KMS-11 (cell line): ENCODE measurements around the gene NLRP1.

ENCODE experiments used
- H2AFZ ChIP-seq: fragments of 200-600 bp; sonication (generic); 2 replicates; pipeline ENCODE4 v1.6.1; 2016; ENCODE audit warnings: antibody characterized with exemption, mixed run types, low read depth
- H3K27ac ChIP-seq: fragments of 200-600 bp; sonication (generic); 2 replicates; pipeline ENCODE4 v1.6.1; 2016; ENCODE audit warnings: mild to moderate bottlenecking, mixed run types
- H3K27me3 ChIP-seq: fragments of 200-600 bp; sonication (generic); 2 replicates; pipeline ENCODE4 v1.6.1; 2017; ENCODE audit warnings: mild to moderate bottlenecking, low read depth, mixed run types, moderate library complexity; ENCODE audit not compliant: insufficient read depth
- H3K36me3 ChIP-seq: fragments of 200-600 bp; sonication (generic); 2 replicates; pipeline ENCODE4 v1.6.1; 2017; ENCODE audit warnings: mild to moderate bottlenecking, mixed run types; ENCODE audit not compliant: insufficient read depth
- H3K4me1 ChIP-seq: fragments of 200-600 bp; sonication (generic); 2 replicates; pipeline ENCODE4 v1.6.1; 2016; ENCODE audit warnings: mild to moderate bottlenecking, low read depth, mixed run types; ENCODE audit not compliant: poor library complexity, severe bottlenecking
- H3K4me2 ChIP-seq: fragments of 200-600 bp; sonication (generic); 2 replicates; pipeline ENCODE4 v1.7.0; 2016; ENCODE audit warnings: mild to moderate bottlenecking, mixed run types
- H3K4me3 ChIP-seq: fragments of 200-600 bp; sonication (generic); IDR thresholded peaks from 2 replicates; pipeline ENCODE4 v1.6.1; 2017; ENCODE audit warnings: low read depth, low read length, mixed read lengths; ENCODE audit not compliant: insufficient read depth
- H3K79me2 ChIP-seq: fragments of 200-600 bp; sonication (generic); 2 replicates; pipeline ENCODE4 v1.6.1; 2016; ENCODE audit warnings: low read depth, mixed run types; ENCODE audit not compliant: insufficient read depth
- H3K9ac ChIP-seq: fragments of 200-600 bp; sonication (generic); 2 replicates; pipeline ENCODE4 v1.6.1; 2016; ENCODE audit warnings: mild to moderate bottlenecking, mixed run types
- H4K20me1 ChIP-seq: fragments of 200-600 bp; sonication (generic); 2 replicates; pipeline ENCODE4 v1.6.1; 2016; ENCODE audit warnings: mild to moderate bottlenecking, mixed run types; ENCODE audit not compliant: insufficient read depth
- CTCF ChIP-seq: fragments of 200-600 bp; sonication (generic); conservative IDR thresholded peaks from 2 replicates; pipeline ENCODE4 v1.6.1; 2017; ENCODE audit warnings: low read depth, mild to moderate bottlenecking, antibody characterized with exemption, low read length, moderate library complexity, mixed read lengths

NLRP1 gene

GRCh38 chr17:5608399-5609112 lies 24.2 kb upstream of the NLRP1 start:
- no peak overlapping the region for H3K4me2 ChIP-seq
- H2AFZ ChIP-seq = no peak overlapping the region
- no peaks in the 10 kb centered on the region for H3K36me3 ChIP-seq
- H3K79me2 ChIP-seq = no peaks in the 10 kb centered on the region
- no peak overlapping the region for H3K9ac ChIP-seq
- H4K20me1 ChIP-seq = no peaks in the 10 kb centered on the region
- H3K4me3 ChIP-seq = no peak overlapping the region
- no peaks in the 10 kb centered on the region for H3K27me3 ChIP-seq
- no peak overlapping the region for H3K27ac ChIP-seq
- H3K4me1 ChIP-seq = no peaks in the 10 kb centered on the region
- no peak for TF ChIP-seq CTCF

- H3K27me3 ChIP-seq = no peaks in the 10 kb centered on the region
- no peaks in the 10 kb centered on the region for H4K20me1 ChIP-seq
- H3K36me3 ChIP-seq = no peaks in the 10 kb centered on the region
- no peaks in the 10 kb centered on the region for H3K79me2 ChIP-seq
- no peaks in the 10 kb centered on the region for H3K4me1 ChIP-seq
- no peak overlapping the region for H3K27ac ChIP-seq
- H3K4me3 ChIP-seq = no peak overlapping the region
- TF ChIP-seq CTCF = no peak
- H2AFZ ChIP-seq = no peak overlapping the region
- H3K9ac ChIP-seq = no peak overlapping the region
- H3K4me2 ChIP-seq = no peak overlapping the region
Observed at GRCh38 chr17:5607946-5608345, 23.6 kb upstream of the NLRP1 start.

- TF ChIP-seq CTCF = no peak
- Histone ChIP-seq H3K27ac (no peak overlapping the region), H3K9ac (no peak overlapping the region), H2AFZ (no peak overlapping the region), H3K4me3 (no peak overlapping the region), H3K27me3 (no peaks in the 10 kb centered on the region), H3K36me3 (no peaks in the 10 kb centered on the region), H3K79me2 (no peaks in the 10 kb centered on the region), H3K4me2 (no peak overlapping the region), H3K4me1 (no peaks in the 10 kb centered on the region), H4K20me1 (no peaks in the 10 kb centered on the region)
Observed at GRCh38 chr17:5605452-5605851, 21.1 kb upstream of the NLRP1 start.

GRCh38 chr17:5600041-5600440 lies 15.7 kb upstream of the NLRP1 start:
- Histone ChIP-seq H3K27me3 (no peaks in the 10 kb centered on the region), H3K79me2 (no peaks in the 10 kb centered on the region), H3K27ac (no peak overlapping the region), H2AFZ (no peak overlapping the region), H3K36me3 (no peaks in the 10 kb centered on the region), H3K9ac (no peak overlapping the region), H3K4me1 (no peaks in the 10 kb centered on the region), H3K4me3 (no peak overlapping the region), H3K4me2 (no peak overlapping the region), H4K20me1 (no peaks in the 10 kb centered on the region)
- no peak for TF ChIP-seq CTCF
